ENCODE data around the gene SPI1.

GRCh38 chr11:47378836-47379170 is 456 bp upstream of the SPI1 start:
- TF ChIP-seq CTCF (optimal IDR thresholded peaks at IDR 0.05 in 1 of 3, IDR thresholded peaks at IDR 0.05 in 1 of 3, conservative IDR thresholded peaks at IDR 0.05 in 1 of 3; ENCODE audit: extremely low read depth in 1 of 3, insufficient read depth in 2 of 3, low read length in 3 of 3) (no peak), EZH2 (IDR thresholded peaks at IDR 0.05; ENCODE audit: low read length) (no peak)

Data from keratinocyte (primary cell).